Stimulated activated effector memory CD8-positive, alpha-beta T cell treated with anti-CD3 and anti-CD28 coated beads, Interleukin-12 subunit alpha, Interleukin-12 subunit beta, amount 100 ng/mL, for 72 hours (primary cell): ENCODE results near the gene ECSCR.
"Not testable (repeated sequence)": the region's sequence is repeated elsewhere in the genome, so short reads cannot be mapped to it uniquely, and the experiment has no call there.

ENCODE experiments used
- ATAC-seq: fragments of 150-1000 bp; cut with Tn5 transposase; 2 replicates; pipeline ENCODE4 v1.10.0; 2021
- DNase-seq, 2 donors: peaks; one replicate each; pipeline ENCODE4 v3.0.0; 2021 to 2022; ENCODE audit warnings: low spot score in 2 of 2
- H3K27ac Mint-ChIP-seq: one replicate; pipeline ENCODE4 v1.8.0; 2022; ENCODE audit warnings: mild to moderate bottlenecking, mixed read lengths
- H3K36me3 Mint-ChIP-seq: one replicate; pipeline ENCODE4 v1.8.0; 2022; ENCODE audit warnings: mild to moderate bottlenecking, mixed read lengths
- H3K4me1 Mint-ChIP-seq: one replicate; pipeline ENCODE4 v1.8.0; 2022; ENCODE audit warnings: mixed read lengths
- H3K4me3 Mint-ChIP-seq: one replicate; pipeline ENCODE4 v1.8.0; 2022; ENCODE audit warnings: mild to moderate bottlenecking, mixed read lengths
- H3K9me3 Mint-ChIP-seq: one replicate; pipeline ENCODE4 v1.8.0; 2022; ENCODE audit warnings: mixed read lengths

The ECSCR gene

DNA sequence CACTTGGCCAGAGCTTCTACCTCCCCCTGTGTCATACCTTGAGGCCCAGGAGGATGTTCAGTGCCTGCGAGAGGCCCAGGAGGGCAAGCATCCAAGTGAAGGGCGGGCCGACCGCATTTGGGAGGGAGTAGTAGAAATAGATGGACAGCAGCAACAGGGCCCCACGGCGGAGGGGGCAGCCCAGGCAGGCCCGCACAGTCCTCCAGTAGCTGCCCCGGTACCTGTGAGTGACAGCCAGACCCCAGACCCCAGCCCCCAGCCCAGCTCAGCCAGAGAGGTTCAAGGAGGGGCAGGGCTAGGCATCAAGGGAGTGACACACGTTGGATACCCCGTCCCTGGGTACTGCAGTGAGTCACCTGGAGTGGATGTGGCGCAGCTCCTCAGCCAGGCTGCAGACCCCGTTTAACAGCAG, 18.6 kb upstream of the ECSCR start:
- no peaks in the 10 kb centered on the region for H3K9me3 Mint-ChIP-seq
- ATAC-seq (peak; percentile 62), DNase-seq (peak in 1 of 2 donors; percentile 51)
- peaks cover 68% of the 10 kb centered on the region for H3K36me3 Mint-ChIP-seq
- peak overlapping the region; percentile 93 for H3K27ac Mint-ChIP-seq
- peak overlapping the region; percentile 75 for H3K4me3 Mint-ChIP-seq
- peaks cover 43% of the 10 kb centered on the region for H3K4me1 Mint-ChIP-seq

DNA sequence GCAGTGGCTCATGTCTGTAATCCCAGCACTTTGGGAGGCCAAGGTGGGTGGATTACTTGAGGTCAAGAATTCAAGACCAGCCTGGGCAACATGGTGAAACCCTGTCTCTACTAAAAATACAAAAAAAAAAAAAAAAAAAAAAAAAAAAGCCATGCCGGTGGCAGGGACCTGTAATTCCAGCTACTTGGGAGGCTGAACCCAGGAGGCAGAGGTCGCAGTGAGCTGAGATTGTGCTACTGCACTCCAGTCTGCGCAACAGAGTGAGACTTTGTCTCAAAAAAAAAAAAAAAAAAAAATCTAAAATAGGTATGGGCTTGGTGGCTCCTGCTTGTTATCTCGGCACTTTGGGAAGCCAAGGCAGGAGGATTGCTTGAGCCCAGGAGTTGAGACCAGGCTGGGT, 17.2 kb upstream of the ECSCR start:
- ATAC-seq, H3K9me3 Mint-ChIP-seq, DNase-seq: not testable (repeated sequence)
- Mint-ChIP-seq H3K4me1 (peaks cover 56% of the 10 kb centered on the region), H3K27ac (peak overlapping the region; percentile 76), H3K36me3 (peaks cover 82% of the 10 kb centered on the region), H3K4me3 (peak overlapping the region; percentile 43)

DNA sequence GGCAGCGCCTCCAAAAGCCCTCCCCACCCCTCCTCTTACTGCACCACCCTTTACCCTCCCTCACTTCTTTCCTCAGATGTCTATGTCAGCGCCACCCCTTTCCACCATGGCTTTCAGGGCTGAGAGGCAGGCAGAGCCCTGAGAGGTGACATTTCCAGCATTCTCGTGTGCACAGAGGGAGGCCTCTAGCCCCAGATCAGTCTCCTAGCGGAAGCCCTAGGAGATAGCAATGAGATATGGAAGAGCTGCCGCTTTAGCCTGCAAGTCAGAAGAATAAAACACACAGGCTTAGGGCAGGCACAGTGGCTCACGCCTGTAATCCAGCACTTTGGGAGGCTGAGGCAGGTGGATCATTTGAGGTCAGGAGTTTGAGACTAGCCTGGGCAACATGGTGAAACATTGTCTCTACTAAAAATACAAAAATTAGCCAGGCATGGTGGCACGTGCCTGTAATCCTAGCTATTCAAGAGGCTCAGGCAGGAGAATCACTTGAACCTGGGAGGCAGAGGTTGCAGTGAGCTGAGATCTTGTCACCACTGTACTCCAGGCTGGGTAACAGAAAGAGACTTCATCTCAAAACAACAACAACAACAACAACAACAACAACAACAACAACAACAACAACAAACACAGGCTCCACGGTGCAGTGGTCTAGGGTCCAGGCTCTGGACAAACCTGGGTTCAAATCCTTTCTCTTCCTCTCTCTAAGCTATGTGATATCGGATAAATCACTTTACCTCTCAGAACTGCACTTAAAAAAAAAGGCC, 16.3 kb upstream of the ECSCR start:
- Mint-ChIP-seq H3K4me3 (peak overlapping the region; percentile 43), H3K27ac (peak overlapping the region; percentile 76), H3K4me1 (peaks cover 60% of the 10 kb centered on the region), H3K36me3 (peaks cover 91% of the 10 kb centered on the region)
- not testable (repeated sequence) for DNase-seq, ATAC-seq, H3K9me3 Mint-ChIP-seq

DNA sequence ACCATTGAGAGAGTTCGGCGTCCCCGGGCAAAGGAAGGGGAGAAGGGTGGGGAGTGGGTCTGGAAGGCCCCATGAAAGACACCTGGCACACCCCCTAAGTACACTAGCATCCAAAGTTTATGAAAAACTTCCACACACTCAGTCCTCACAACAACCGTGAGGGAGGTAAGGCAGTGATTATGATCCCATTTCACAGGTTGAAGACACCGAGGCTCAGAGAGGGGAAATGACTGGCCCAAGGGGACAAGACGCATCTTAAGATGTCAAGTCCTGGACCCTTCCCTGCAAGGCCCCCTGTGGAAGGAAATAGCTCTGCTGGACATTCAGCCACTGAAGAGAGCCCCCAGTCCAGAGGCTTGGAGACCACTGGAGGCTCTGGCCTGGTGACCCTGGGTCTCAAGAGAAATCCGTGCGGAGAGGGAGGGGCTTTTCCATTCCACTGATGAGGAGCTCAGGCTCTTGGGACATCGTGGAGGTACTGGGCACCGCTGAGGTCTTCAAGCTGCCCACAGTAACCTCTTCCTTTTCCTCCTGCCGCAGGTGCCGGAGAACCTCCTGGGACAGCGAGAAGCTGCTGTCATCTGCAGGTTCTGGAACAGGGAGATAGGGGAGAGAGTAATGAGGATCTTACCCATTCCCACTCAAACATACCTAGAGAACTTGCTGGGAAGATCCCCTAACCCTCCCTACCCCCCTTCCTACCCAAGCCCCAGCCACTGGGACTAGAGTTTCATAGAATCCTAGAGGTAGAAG, 13.5 kb upstream of the ECSCR start:
- peak overlapping the region; percentile 80 for H3K27ac Mint-ChIP-seq
- H3K4me3 Mint-ChIP-seq = peak overlapping the region; percentile 26
- H3K4me1 Mint-ChIP-seq = peaks cover 75% of the 10 kb centered on the region
- ATAC-seq (no peak), DNase-seq (no peak)
- H3K9me3 Mint-ChIP-seq = no peaks in the 10 kb centered on the region
- peaks cover 87% of the 10 kb centered on the region for H3K36me3 Mint-ChIP-seq

DNA sequence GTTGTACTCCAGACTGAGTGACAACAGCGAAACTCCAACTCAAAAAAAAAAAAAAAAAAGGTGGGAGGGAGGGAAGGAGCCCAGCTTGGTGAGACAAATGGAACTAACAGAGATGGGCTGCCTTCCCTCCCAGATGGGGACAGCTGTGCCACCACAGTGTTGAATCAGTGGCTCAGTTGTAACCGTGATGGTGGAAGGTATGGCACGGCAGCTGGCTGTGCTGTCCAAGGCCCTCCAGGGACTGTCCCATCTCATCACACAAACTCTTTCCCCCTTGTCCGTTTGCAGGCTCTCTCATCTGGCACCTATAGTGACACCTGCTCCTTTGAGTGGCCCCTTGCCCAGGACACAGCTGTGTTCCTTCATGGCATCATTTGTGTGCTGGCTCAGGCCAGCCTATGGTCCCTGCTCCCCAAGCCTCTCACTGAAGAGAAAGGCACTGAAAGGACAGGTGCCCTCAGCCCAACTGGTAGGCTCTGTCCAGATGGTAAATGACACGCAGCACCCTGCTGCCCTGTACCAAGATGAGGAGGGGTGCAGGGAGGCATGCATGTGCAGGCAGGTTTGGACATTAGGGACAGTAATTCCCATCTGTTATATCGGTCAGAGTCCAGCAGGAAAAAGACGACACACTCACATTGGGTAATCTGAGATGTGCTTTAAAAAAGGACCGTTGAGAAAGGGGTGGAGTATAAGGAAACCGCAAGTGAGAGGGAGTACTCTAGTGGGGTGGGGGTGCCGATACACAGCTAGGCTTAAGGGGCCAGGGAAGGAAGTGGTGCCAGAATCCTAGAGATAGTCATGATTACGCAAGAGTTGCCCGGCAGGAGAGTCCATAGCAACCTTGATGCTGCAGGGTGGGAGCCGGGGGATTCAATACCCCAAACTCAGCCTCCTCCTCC, 12.6 kb upstream of the ECSCR start:
- H3K9me3 Mint-ChIP-seq = no peaks in the 10 kb centered on the region
- H3K36me3 Mint-ChIP-seq = peaks cover 82% of the 10 kb centered on the region
- peak; percentile 42 for ATAC-seq
- no peak for DNase-seq
- peaks cover 73% of the 10 kb centered on the region for H3K4me1 Mint-ChIP-seq
- peak overlapping the region; percentile 26 for H3K4me3 Mint-ChIP-seq
- peak overlapping the region; percentile 80 for H3K27ac Mint-ChIP-seq

DNA sequence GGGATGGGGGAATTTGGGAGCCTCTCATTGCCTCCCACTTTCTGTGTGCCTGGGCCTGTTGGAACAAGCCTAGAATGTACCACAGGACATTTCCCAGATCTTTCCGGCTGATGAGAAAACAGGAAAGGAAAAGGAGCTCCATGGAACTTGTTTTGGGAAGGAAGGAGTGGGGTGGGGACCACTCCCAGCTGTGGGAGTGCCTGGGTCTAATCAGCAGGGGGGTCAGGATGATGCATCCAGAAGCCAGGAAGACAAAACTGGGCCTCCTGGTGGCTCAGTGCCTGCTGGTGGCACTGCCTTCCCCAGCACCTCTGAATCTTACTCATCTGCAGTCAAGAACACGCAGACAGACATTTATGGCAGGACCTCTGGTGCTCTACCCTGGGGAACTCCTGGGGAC, 11.0 kb upstream of the ECSCR start:
- peaks cover 71% of the 10 kb centered on the region for H3K36me3 Mint-ChIP-seq
- DNase-seq (no peak), ATAC-seq (peak; percentile 43)
- H3K4me1 Mint-ChIP-seq = peaks cover 77% of the 10 kb centered on the region
- H3K9me3 Mint-ChIP-seq = no peaks in the 10 kb centered on the region
- peak overlapping the region; percentile 98 for H3K27ac Mint-ChIP-seq
- no peak overlapping the region for H3K4me3 Mint-ChIP-seq

DNA sequence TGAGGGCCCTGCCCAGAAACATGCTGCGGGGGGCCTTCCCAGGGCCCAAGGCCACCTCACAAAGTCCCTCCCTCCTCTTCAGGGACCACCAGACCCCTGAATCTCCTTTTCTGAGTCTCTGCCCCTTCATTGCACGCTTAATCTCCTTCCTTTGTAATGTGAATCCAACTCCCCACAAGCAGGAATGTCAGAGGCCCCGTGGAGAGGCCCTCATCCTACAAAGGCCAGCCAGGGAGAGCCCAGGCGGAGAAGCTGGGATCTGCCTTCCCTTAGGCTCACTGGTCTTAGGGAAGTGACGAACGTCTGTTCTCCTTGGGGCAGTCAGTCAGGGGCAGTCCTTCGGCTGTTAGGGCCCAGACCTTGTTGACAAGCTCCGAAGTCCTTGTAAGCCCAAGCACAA, 10.6 kb upstream of the ECSCR start:
- Mint-ChIP-seq H3K4me3 (no peak overlapping the region), H3K27ac (peak overlapping the region; percentile 98), H3K4me1 (peaks cover 77% of the 10 kb centered on the region), H3K36me3 (peaks cover 66% of the 10 kb centered on the region), H3K9me3 (no peaks in the 10 kb centered on the region)
- no peak for ATAC-seq
- no peak for DNase-seq

DNA sequence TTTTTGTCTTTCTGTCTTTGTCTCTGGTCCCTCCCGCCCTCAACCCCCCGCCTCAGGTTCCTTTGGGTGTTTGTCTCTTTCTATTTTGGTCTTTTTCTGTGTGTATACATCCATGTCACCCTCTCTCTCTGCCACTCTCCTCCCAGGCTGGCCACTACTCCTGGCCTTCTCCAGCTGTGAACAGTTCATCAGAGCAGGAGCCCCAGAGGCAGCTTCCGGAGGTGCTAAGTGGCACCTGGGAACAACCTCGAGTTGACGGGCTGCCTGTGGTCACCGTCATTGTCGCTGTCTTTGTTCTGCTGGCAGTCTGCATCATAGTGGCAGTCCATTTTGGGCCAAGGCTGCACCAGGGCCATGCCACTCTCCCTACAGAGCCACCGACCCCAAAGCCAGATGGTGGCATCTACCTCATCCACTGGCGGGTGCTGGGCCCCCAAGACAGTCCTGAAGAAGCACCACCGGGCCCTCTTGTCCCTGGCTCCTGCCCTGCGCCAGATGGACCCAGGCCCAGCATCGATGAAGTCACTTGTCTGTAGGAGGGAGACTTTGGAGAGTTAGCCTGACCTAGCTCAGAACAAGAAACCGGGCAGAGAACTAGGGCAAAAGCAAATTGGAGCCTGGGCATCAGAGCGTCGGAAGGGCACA, 10.0 kb upstream of the ECSCR start:
- Mint-ChIP-seq H3K4me3 (peak overlapping the region; percentile 72), H3K36me3 (peaks cover 60% of the 10 kb centered on the region), H3K27ac (peak overlapping the region; percentile 98), H3K9me3 (no peaks in the 10 kb centered on the region), H3K4me1 (peaks cover 72% of the 10 kb centered on the region)
- DNase-seq (no peak), ATAC-seq (no peak)

DNA sequence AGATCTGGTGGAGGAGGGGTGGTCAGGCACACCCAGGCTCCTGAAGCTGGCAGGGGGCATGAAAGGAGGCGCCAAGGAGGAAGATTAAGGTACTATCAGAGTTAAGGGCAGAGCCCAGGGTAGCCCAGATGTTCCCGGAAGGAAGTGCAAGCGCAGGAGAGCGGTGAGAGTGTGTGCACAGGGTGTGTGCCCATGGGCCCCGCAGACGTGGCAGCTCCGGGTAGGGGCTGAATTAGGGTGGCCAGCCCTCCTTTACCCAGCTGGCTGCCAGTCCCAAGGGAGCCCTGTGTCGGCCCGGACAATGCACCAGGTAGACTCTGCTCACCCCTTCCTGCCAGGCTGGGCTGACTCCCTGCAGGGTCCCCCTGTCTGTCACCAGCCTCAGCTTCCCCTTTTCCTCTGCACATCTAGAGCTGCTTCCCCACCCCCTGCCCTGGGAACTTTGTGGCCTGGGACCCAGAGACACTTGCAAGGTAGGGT, 8.3 kb upstream of the ECSCR start, which contains the start of gene SMIM33:
Gene SMIM33, plus strand, starts transcription at position 184 of the 480 bp plus-strand sequence. Its CDS starts 118 bp downstream, at position 302.
- H3K36me3 Mint-ChIP-seq = peaks cover 44% of the 10 kb centered on the region
- H3K4me3 Mint-ChIP-seq = peak within 1 kb of the TSS; percentile 72
- peak; percentile 63 for ATAC-seq
- peaks cover 67% of the 10 kb centered on the region for H3K4me1 Mint-ChIP-seq
- no peaks in the 10 kb centered on the region for H3K9me3 Mint-ChIP-seq
- H3K27ac Mint-ChIP-seq = peak within 1 kb of the TSS; percentile 98
- DNase-seq = peak in 1 of 2 donors; percentile 58

DNA sequence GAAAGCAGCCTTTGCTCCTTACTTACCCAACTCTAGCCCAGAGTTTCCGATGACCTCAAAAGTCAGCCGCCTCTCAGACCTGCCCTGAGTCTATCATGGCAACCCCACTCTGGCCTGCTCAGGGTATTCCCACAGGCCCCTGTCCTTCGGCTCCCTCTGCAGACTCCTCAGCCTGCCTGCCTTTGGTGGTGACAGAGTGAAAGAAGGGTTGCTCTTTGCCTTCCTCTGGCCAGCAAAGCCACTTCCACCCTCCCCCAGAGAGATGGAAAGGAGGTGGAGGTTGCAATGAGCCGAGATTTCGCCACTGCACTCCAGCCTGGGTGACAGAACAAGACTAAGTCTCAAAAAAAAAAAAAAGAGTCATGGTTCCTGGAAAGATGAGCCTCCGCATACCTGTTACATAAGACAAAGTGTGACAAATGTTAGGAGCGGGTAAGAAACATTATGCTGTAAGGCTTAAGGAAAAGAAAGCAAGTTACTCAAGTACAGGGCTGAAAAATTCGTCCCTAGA, 5.9 kb upstream of the ECSCR start:
- Mint-ChIP-seq H3K9me3 (no peaks in the 10 kb centered on the region), H3K36me3 (peaks cover 20% of the 10 kb centered on the region), H3K4me1 (peaks cover 49% of the 10 kb centered on the region), H3K4me3 (peak overlapping the region; percentile 45), H3K27ac (peak overlapping the region; percentile 60)
- ATAC-seq = peak; percentile 57
- DNase-seq = no peak

DNA sequence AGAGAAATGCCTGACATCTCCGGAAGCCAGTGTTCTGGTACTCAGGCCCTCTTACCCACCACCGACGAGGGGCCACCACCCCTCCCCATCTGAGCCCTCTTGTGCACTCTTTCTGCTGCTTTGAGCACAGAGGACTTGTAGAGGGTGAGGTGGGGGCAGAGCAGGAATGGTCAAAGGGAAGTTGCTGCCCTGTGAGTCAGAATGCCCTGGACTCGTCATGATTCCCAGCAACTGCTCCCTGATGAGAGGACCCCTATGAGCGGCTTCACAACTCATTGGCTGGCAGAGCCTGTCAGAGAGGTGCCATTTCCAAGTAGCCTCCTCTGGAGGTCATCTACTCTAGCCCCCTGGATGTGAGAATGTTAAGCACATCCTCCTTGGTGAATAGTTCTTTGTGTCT, 845 bp downstream of the ECSCR start:
- Mint-ChIP-seq H3K9me3 (no peaks in the 10 kb centered on the region), H3K36me3 (peaks cover 5% of the 10 kb centered on the region), H3K27ac (no peak overlapping the region), H3K4me1 (peaks cover 53% of the 10 kb centered on the region), H3K4me3 (no peak overlapping the region)
- DNase-seq (no peak), ATAC-seq (no peak)

DNA sequence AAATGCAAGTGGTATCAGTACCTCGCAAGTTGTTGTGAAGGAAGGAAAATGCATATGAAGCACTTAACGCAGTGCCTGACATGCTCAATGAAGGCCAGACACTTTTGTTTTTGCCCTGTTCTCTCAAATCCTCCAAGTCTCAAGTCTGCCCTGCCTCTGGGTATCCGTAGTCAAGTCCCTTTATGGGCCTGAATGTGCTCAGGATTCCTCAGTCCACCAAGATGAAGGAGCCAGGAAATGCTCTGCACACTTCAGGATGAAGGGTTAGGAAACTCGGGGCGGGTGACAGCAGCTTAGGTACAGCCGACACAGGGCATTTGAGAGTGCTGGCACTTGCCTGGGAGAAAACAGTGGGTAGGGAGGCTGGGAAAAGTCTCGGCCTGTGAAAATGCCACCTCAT, 1.4 kb downstream of the ECSCR start:
- Mint-ChIP-seq H3K36me3 (peaks cover 5% of the 10 kb centered on the region), H3K27ac (no peak overlapping the region)

DNA sequence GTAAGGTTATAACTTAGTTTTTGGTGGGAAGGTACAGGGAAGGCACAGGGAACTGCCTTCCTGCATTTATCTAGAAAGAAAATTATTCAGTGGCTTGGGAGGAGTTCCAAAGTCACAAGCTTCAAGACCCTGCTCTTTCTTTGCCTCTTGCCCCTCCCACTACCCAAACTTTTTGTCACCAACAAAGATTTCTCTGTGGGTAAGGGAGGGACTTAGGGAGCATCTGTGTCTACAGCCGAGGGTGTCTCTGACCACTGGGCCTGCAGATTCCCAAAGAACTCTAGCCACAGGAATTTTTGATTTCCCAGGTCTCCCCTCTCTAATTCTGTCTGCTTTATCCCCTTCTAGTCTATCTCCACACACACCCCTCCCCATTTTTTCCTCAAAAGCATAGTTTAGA, 2.1 kb downstream of the ECSCR start:
- H3K27ac Mint-ChIP-seq = peak overlapping the region; percentile 96
- DNase-seq (no peak), ATAC-seq (no peak)
- peaks cover 5% of the 10 kb centered on the region for H3K36me3 Mint-ChIP-seq
- no peaks in the 10 kb centered on the region for H3K9me3 Mint-ChIP-seq
- H3K4me1 Mint-ChIP-seq = peaks cover 61% of the 10 kb centered on the region
- peak overlapping the region; percentile 74 for H3K4me3 Mint-ChIP-seq

More for the DNA sequence above, 1.4 kb downstream of the ECSCR start:
- H3K9me3 Mint-ChIP-seq = no peaks in the 10 kb centered on the region
- no peak for ATAC-seq
- no peak overlapping the region for H3K4me3 Mint-ChIP-seq
- no peak for DNase-seq
- peaks cover 58% of the 10 kb centered on the region for H3K4me1 Mint-ChIP-seq

DNA sequence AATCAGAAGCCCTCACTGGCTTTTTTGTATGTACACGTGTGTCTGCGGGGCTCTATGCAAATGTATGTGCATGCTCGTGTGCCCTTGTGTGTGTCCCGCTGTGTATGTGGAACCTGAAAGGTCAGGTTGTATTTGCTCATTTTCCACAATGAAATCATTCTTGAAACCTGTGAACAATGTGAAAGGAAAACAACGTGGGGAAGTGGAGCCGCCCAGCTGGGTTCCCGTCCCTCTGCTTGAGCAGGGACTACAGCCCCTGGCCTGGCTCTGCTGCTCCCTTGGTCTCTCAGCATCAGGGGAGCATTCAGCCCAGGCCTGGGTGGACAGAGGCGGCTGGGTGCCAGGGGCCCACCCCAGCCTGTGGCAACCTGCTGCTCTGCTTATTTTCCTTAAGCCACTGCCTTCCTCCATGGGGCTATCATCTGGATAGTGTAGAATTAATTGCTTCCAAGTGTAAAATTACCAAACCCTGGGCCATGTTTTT, 3.0 kb downstream of the ECSCR start:
- Mint-ChIP-seq H3K27ac (peak overlapping the region; percentile 96), H3K36me3 (peaks cover 8% of the 10 kb centered on the region), H3K4me3 (peak overlapping the region; percentile 74), H3K9me3 (no peaks in the 10 kb centered on the region), H3K4me1 (peaks cover 70% of the 10 kb centered on the region)
- ATAC-seq (peak; percentile 31), DNase-seq (no peak)
